Rectal smooth muscle tissue (tissue), 1 donor: ENCODE results near the gene ARFGEF2.
"Not testable (repeated sequence)": the region's sequence is repeated elsewhere in the genome, so short reads cannot be mapped to it uniquely, and the experiment has no call there.

Source experiments
- H3K27ac ChIP-seq: one replicate; pipeline ENCODE4 v1.7.0; 2013; ENCODE audit warnings: low read depth, low read length, inconsistent platforms
- H3K27me3 ChIP-seq: one replicate; pipeline ENCODE4 v1.7.0; 2013; ENCODE audit warnings: low read length; ENCODE audit not compliant: control insufficient read depth, insufficient read depth
- H3K36me3 ChIP-seq: one replicate; pipeline ENCODE4 v1.7.0; 2013; ENCODE audit warnings: low read length; ENCODE audit not compliant: control insufficient read depth, insufficient read depth
- H3K4me1 ChIP-seq: one replicate; pipeline ENCODE4 v1.7.0; 2013; ENCODE audit warnings: low read length; ENCODE audit not compliant: control insufficient read depth, insufficient read depth
- H3K4me3 ChIP-seq: one replicate; pipeline ENCODE4 v1.7.0; 2013; ENCODE audit warnings: low read length
- H3K9ac ChIP-seq: one replicate; pipeline ENCODE4 v1.7.0; 2013; ENCODE audit warnings: low read length

Gene ARFGEF2

GRCh38 chr20:48921168-48921882, at the start of gene ARFGEF2:
Gene ARFGEF2, plus strand, starts transcription at chr20:48921711. Its CDS starts 179 bp downstream, at chr20:48921890.
- no peaks in the 10 kb centered on the region for H3K27me3 ChIP-seq
- H3K27ac ChIP-seq = peak within 1 kb of the TSS; percentile 81
- peak within 1 kb of the TSS; percentile 75 for H3K4me3 ChIP-seq
- H3K9ac ChIP-seq = peak within 1 kb of the TSS; percentile 98
- H3K36me3 ChIP-seq = no peaks in the 10 kb centered on the region
- peaks cover 8% of the 10 kb centered on the region for H3K4me1 ChIP-seq

GRCh38 chr20:48875233-48875913, 46.1 kb upstream of the ARFGEF2 start:
- Histone ChIP-seq H3K4me3 (no peak overlapping the region), H3K9ac (no peak overlapping the region), H3K27me3 (no peaks in the 10 kb centered on the region), H3K27ac (no peak overlapping the region), H3K4me1 (no peaks in the 10 kb centered on the region), H3K36me3 (no peaks in the 10 kb centered on the region)

- no peak overlapping the region for H3K27ac ChIP-seq
- H3K36me3 ChIP-seq = no peaks in the 10 kb centered on the region
- H3K27me3 ChIP-seq = no peaks in the 10 kb centered on the region
- no peak overlapping the region for H3K4me3 ChIP-seq
- H3K9ac ChIP-seq = no peak overlapping the region
- no peaks in the 10 kb centered on the region for H3K4me1 ChIP-seq
These were observed 45.6 kb upstream of the ARFGEF2 start for GRCh38 chr20:48875914-48876240.

GRCh38 chr20:48877304-48877703, 44.2 kb upstream of the ARFGEF2 start:
- no peak overlapping the region for H3K9ac ChIP-seq
- no peak overlapping the region for H3K27ac ChIP-seq

GRCh38 chr20:48878534-48879248, 42.8 kb upstream of the ARFGEF2 start:
- Histone ChIP-seq H3K4me3 (no peak overlapping the region), H3K9ac (no peak overlapping the region), H3K27ac (no peak overlapping the region), H3K36me3 (no peaks in the 10 kb centered on the region), H3K4me1 (no peaks in the 10 kb centered on the region), H3K27me3 (no peaks in the 10 kb centered on the region)

More at GRCh38 chr20:48877304-48877703, 44.2 kb upstream of the ARFGEF2 start:
- Histone ChIP-seq H3K27me3 (no peaks in the 10 kb centered on the region), H3K4me3 (no peak overlapping the region), H3K4me1 (no peaks in the 10 kb centered on the region), H3K36me3 (no peaks in the 10 kb centered on the region)

GRCh38 chr20:48879612-48880245, 41.8 kb upstream of the ARFGEF2 start:
- Histone ChIP-seq H3K27ac (no peak overlapping the region), H3K9ac (no peak overlapping the region), H3K27me3 (no peaks in the 10 kb centered on the region), H3K36me3 (no peaks in the 10 kb centered on the region), H3K4me1 (no peaks in the 10 kb centered on the region), H3K4me3 (no peak overlapping the region)

- H3K27ac ChIP-seq = no peak overlapping the region
- H3K4me3 ChIP-seq = no peak overlapping the region
- no peak overlapping the region for H3K9ac ChIP-seq
- H3K27me3 ChIP-seq = no peaks in the 10 kb centered on the region
- H3K36me3 ChIP-seq = no peaks in the 10 kb centered on the region
- H3K4me1 ChIP-seq = no peaks in the 10 kb centered on the region
These were observed 41.2 kb upstream of the ARFGEF2 start for GRCh38 chr20:48880331-48880730.

GRCh38 chr20:48880981-48881657, 40.4 kb upstream of the ARFGEF2 start:
- H3K27me3 ChIP-seq = no peaks in the 10 kb centered on the region
- no peaks in the 10 kb centered on the region for H3K36me3 ChIP-seq
- H3K27ac ChIP-seq = no peak overlapping the region
- H3K4me1 ChIP-seq = no peaks in the 10 kb centered on the region
- no peak overlapping the region for H3K9ac ChIP-seq
- H3K4me3 ChIP-seq = no peak overlapping the region

- Histone ChIP-seq H3K27ac (no peak overlapping the region), H3K4me3 (no peak overlapping the region), H3K4me1 (no peaks in the 10 kb centered on the region), H3K36me3 (no peaks in the 10 kb centered on the region), H3K9ac (no peak overlapping the region), H3K27me3 (no peaks in the 10 kb centered on the region)
These were observed 36.3 kb upstream of the ARFGEF2 start for GRCh38 chr20:48885237-48885636.

- Histone ChIP-seq H3K4me1 (no peaks in the 10 kb centered on the region), H3K27me3 (no peaks in the 10 kb centered on the region), H3K36me3 (no peaks in the 10 kb centered on the region), H3K4me3 (no peak overlapping the region), H3K27ac (no peak overlapping the region), H3K9ac (no peak overlapping the region)
These were observed 35.3 kb upstream of the ARFGEF2 start for GRCh38 chr20:48886194-48886593.

GRCh38 chr20:48886811-48887210, 34.7 kb upstream of the ARFGEF2 start:
- H3K36me3 ChIP-seq = no peaks in the 10 kb centered on the region
- no peaks in the 10 kb centered on the region for H3K4me1 ChIP-seq
- no peak overlapping the region for H3K27ac ChIP-seq
- no peaks in the 10 kb centered on the region for H3K27me3 ChIP-seq
- H3K4me3 ChIP-seq = no peak overlapping the region
- H3K9ac ChIP-seq = no peak overlapping the region

- H3K27ac ChIP-seq, H3K4me3 ChIP-seq, H3K4me1 ChIP-seq, H3K27me3 ChIP-seq, H3K9ac ChIP-seq, H3K36me3 ChIP-seq: not testable (repeated sequence)
These were observed 33.0 kb upstream of the ARFGEF2 start for GRCh38 chr20:48888517-48888916.
